GM12878 (cell line): ENCODE data around the gene AATF. TPM values are rescaled to one million over a fixed set of nuclear protein-coding genes. Genes with fewer than 3 reads are reported as not detected.

ENCODE experiments used
- ATAC-seq: fragments of 200-7000 bp; cut with Tn5 transposase; 3 replicates; pipeline ENCODE4 v1.9.1; 2020; ENCODE audit warnings: mild to moderate bottlenecking, moderate library complexity
- BruUV-seq: library from RNA; stranded (reverse); fragments of 400-500 nt; replicated peaks from 2 replicates; lab custom pipeline; 2021; lab: Mats Ljungman, UMichigan
- CTCF ChIA-PET: fragments of 300-600 bp; sonication (Branson Sonifier 250); formaldehyde crosslinking; extraction: SDS; loops from one replicate; lab custom pipeline; 2021; ENCODE audit warnings: inconsistent platforms; lab: Yijun Ruan, JAX
- POLR2A ChIA-PET: fragments of 350-600 bp; formaldehyde crosslinking; extraction: SDS; loops from one replicate; lab custom pipeline; 2021; ENCODE audit warnings: inconsistent platforms; lab: Charles Lee
- RAD21 ChIA-PET: fragments of 300-600 bp; sonication (Branson Sonifier 250); formaldehyde crosslinking; loops from one replicate; lab custom pipeline; 2023; ENCODE audit warnings: antibody characterized with exemption; ENCODE audit not compliant: unreplicated experiment; lab: Charles Lee
- SMC1A ChIA-PET: fragments of 300-600 bp; sonication (Branson Sonifier 250); formaldehyde crosslinking; loops from one replicate; lab custom pipeline; 2023; ENCODE audit not compliant: unreplicated experiment, uncharacterized antibody; lab: Charles Lee
- DNase-seq: peaks from one replicate; pipeline ENCODE4 v3.0.0-alpha.2; 2011; ENCODE audit warnings: low read depth, low spot score
- FAIRE-seq: peaks from 3 replicates; lab custom pipeline; 2011; peaks lifted over from hg19 to GRCh38; lab: Jason Lieb, UNC
- H2AFZ ChIP-seq: 2 replicates; pipeline ENCODE4 v1.6.0; 2011; ENCODE audit warnings: low read depth, low read length, control low read depth; ENCODE audit not compliant: control insufficient read depth
- H3K27ac ChIP-seq: 2 replicates; pipeline ENCODE4 v1.5.1; 2011; ENCODE audit warnings: control low read depth; ENCODE audit not compliant: control insufficient read depth, insufficient read depth
- H3K27me3 ChIP-seq, 2 experiments: replicated peaks in 1 of 2; 2 replicates each; pipeline versions ENCODE4 v1.6.0 to v1.6.1; 2011; ENCODE audit warnings: low read length in 1 of 2; ENCODE audit not compliant: control insufficient read depth in 2 of 2, insufficient read depth in 2 of 2
- H3K36me3 ChIP-seq, 2 experiments: 2 replicates each; pipeline ENCODE4 v1.5.1; 2011; ENCODE audit warnings: low read length in 1 of 2; ENCODE audit not compliant: control insufficient read depth in 2 of 2, insufficient read depth in 2 of 2
- H3K4me1 ChIP-seq: 2 replicates; pipeline ENCODE4 v1.6.1; 2011; ENCODE audit warnings: mild to moderate bottlenecking, low read length, moderate library complexity, mixed read lengths; ENCODE audit not compliant: control insufficient read depth, insufficient read depth
- H3K4me2 ChIP-seq: 2 replicates; pipeline ENCODE4 v1.6.0; 2011; ENCODE audit warnings: control low read depth; ENCODE audit not compliant: control insufficient read depth, insufficient read depth
- H3K4me3 ChIP-seq: fragments of 200-600 bp; sonication (generic); 2 replicates; pipeline ENCODE4 v1.5.1; 2016
- H3K79me2 ChIP-seq: 2 replicates; pipeline ENCODE4 v1.6.0; 2011; ENCODE audit warnings: low read length; ENCODE audit not compliant: control insufficient read depth, insufficient read depth
- H3K9ac ChIP-seq: 2 replicates; pipeline ENCODE4 v1.8.0; 2011; ENCODE audit warnings: low read length, control low read depth, mixed read lengths; ENCODE audit not compliant: control insufficient read depth, insufficient read depth
- H3K9me3 ChIP-seq: replicated peaks from 3 replicates; pipeline ENCODE4 v1.5.1; 2011; ENCODE audit warnings: mild to moderate bottlenecking, low read length; ENCODE audit not compliant: control insufficient read depth, insufficient read depth
- H4K20me1 ChIP-seq: 2 replicates; pipeline ENCODE4 v1.6.0; 2011; ENCODE audit not compliant: control insufficient read depth, insufficient read depth
- BHLHE40 ChIP-seq, 2 experiments: fragments of 450-650 bp in 1 of 2; IDR thresholded peaks; 2 replicates each; pipeline ENCODE4 v1.6.1; 2011 to 2017; ENCODE audit warnings: low read depth in 2 of 2, borderline replicate concordance in 1 of 2, improper control_type of control experiment in 1 of 2, low read length in 1 of 2, mild to moderate bottlenecking in 1 of 2
- CBFB ChIP-seq: IDR thresholded peaks from 2 replicates; pipeline ENCODE4 v1.6.1; 2016; ENCODE audit warnings: antibody characterized with exemption, low read depth
- CBX3 ChIP-seq: fragments of 200-600 bp; sonication (generic); IDR thresholded peaks from 2 replicates; pipeline ENCODE4 v1.6.1; 2016; ENCODE audit warnings: low read depth, borderline replicate concordance
- FOXM1 ChIP-seq: IDR thresholded peaks from 2 replicates; pipeline ENCODE4 v1.6.1; 2012; ENCODE audit warnings: low read depth, mild to moderate bottlenecking, inconsistent platforms, low read length, moderate library complexity
- GATAD2B ChIP-seq: fragments of 450-650 bp; conservative IDR thresholded peaks from 2 replicates; pipeline ENCODE4 v1.6.1; 2017; ENCODE audit warnings: low read depth, mild to moderate bottlenecking, moderate library complexity
- MTA2 ChIP-seq: fragments of 450-650 bp; IDR thresholded peaks from 2 replicates; pipeline ENCODE4 v1.6.1; 2016; ENCODE audit warnings: low read depth, mild to moderate bottlenecking, moderate library complexity
- NFIC ChIP-seq: IDR thresholded peaks from 2 replicates; pipeline ENCODE4 v1.6.1; 2012; ENCODE audit warnings: low read depth, mild to moderate bottlenecking, inconsistent platforms, low read length, moderate library complexity
- NR2F1 ChIP-seq: fragments of 450-650 bp; conservative IDR thresholded peaks from 2 replicates; pipeline ENCODE4 v1.6.1; 2017; ENCODE audit warnings: mild to moderate bottlenecking
- RUNX3 ChIP-seq: IDR thresholded peaks from 2 replicates; pipeline ENCODE4 v1.6.1; 2012; ENCODE audit warnings: low read length, inconsistent platforms
- SIN3A ChIP-seq: IDR thresholded peaks from 2 replicates; pipeline ENCODE4 v1.6.1; 2012; ENCODE audit warnings: low read depth, low read length, improper control_type of control experiment
- SMAD1 ChIP-seq: fragments of 450-650 bp; IDR thresholded peaks from 2 replicates; pipeline ENCODE4 v1.6.1; 2018; ENCODE audit warnings: mild to moderate bottlenecking, low read depth; ENCODE audit not compliant: partially characterized antibody
- SRF ChIP-seq, 2 experiments: IDR thresholded peaks; 2 replicates each; pipeline ENCODE4 v1.6.1; 2011; ENCODE audit warnings: low read depth in 2 of 2, low read length in 2 of 2, mild to moderate bottlenecking in 1 of 2, moderate library complexity in 1 of 2
- ZNF24 ChIP-seq: fragments of 450-650 bp; IDR thresholded peaks from 2 replicates; pipeline ENCODE4 v1.6.1; 2017; ENCODE audit warnings: antibody characterized with exemption, mild to moderate bottlenecking
- WGBS: methylation state at CpG from one replicate; pipeline ENCODE4 v1.1.6; 2016; ENCODE audit warnings: low lambda C conversion rate; ENCODE audit not compliant: insufficient replicate concordance, insufficient coverage; ENCODE audit errors: missing lambda C conversion rate; 5-methylcytosine and 5-hydroxymethylcytosine counted together
- in situ Hi-C: fragments of 300-500 bp; cut with MboI; formaldehyde crosslinking; loops from 9 replicates; pipeline ENCODE4 v1.14.3; 2018; ENCODE audit warnings: mixed read lengths
- intact Hi-C: fragments of 100-400 bp; cut with micrococcal nuclease; formaldehyde crosslinking; loops from one replicate; pipeline ENCODE4 v1.14.2; 2022; ENCODE audit not compliant: unreplicated experiment
- polyA plus RNA-seq, 11 experiments: library from polyadenylated mRNA; depleted of rRNA in 4 of 11; unstranded in 6 of 11; stranded (reverse) in 5 of 11; fragments of >200 nt; fragmentation: Nextera tagmentation in 4 of 11; fragmentation: Illumina TruSeq in 1 of 11; extraction: Ambion mirVana in 4 of 11; extraction: Trizol in 1 of 11; gene quantifications; 1 replicate in 1 of 11; 2 replicates in 10 of 11; pipeline versions ENCODE4 v1.2.1 to v1.2.3, GENCODE V29; 2011 to 2016; ENCODE audit warnings: inconsistent platforms in 2 of 11, missing spikeins in 2 of 11, low read depth in 1 of 11
- total RNA-seq, 4 experiments: library from RNA; depleted of rRNA in 3 of 4; stranded (reverse); fragments of >200 nt in 3 of 4; fragmentation: Illumina TruSeq in 1 of 4; extraction: Trizol in 1 of 4; gene quantifications; 2 replicates each; pipeline versions ENCODE4 v1.2.1 to v1.2.3, GENCODE V29; 2013 to 2021
- TF ChIP-seq, protein P1 (sequence below): fragments of 450-650 bp; IDR thresholded peaks from 2 replicates; pipeline ENCODE4 v1.6.1; 2017; ENCODE audit warnings: mild to moderate bottlenecking, moderate library complexity

AATF gene
- total and polyA plus RNA-seq, 10 of the 15 experiments (the other 5 are each of a cell fraction or from before 2014, with no cell fraction given), result 36.8 to 110 (median 77.9) TPM

GRCh38 chr17:37088913-37089312 is 140.2 kb downstream of the AATF start (continued):
- no peak for TF ChIP-seq SMAD1
- no peak for TF ChIP-seq CBFB

GRCh38 chr17:37089956-37090355 is 141.2 kb downstream of the AATF start:
- intact Hi-C loops, result no loop called here
- ATAC-seq (peak; percentile 68), DNase-seq (peak; percentile 23), FAIRE-seq (no peak)
- H3K4me2 ChIP-seq, result no peak overlapping the region; the same call in 1 of the 2 replicates
- TF ChIP-seq SIN3A, result no peak
- no peak for TF ChIP-seq ZNF24
- TF ChIP-seq RUNX3, result peak; percentile 75
- TF ChIP-seq, protein P1, sequence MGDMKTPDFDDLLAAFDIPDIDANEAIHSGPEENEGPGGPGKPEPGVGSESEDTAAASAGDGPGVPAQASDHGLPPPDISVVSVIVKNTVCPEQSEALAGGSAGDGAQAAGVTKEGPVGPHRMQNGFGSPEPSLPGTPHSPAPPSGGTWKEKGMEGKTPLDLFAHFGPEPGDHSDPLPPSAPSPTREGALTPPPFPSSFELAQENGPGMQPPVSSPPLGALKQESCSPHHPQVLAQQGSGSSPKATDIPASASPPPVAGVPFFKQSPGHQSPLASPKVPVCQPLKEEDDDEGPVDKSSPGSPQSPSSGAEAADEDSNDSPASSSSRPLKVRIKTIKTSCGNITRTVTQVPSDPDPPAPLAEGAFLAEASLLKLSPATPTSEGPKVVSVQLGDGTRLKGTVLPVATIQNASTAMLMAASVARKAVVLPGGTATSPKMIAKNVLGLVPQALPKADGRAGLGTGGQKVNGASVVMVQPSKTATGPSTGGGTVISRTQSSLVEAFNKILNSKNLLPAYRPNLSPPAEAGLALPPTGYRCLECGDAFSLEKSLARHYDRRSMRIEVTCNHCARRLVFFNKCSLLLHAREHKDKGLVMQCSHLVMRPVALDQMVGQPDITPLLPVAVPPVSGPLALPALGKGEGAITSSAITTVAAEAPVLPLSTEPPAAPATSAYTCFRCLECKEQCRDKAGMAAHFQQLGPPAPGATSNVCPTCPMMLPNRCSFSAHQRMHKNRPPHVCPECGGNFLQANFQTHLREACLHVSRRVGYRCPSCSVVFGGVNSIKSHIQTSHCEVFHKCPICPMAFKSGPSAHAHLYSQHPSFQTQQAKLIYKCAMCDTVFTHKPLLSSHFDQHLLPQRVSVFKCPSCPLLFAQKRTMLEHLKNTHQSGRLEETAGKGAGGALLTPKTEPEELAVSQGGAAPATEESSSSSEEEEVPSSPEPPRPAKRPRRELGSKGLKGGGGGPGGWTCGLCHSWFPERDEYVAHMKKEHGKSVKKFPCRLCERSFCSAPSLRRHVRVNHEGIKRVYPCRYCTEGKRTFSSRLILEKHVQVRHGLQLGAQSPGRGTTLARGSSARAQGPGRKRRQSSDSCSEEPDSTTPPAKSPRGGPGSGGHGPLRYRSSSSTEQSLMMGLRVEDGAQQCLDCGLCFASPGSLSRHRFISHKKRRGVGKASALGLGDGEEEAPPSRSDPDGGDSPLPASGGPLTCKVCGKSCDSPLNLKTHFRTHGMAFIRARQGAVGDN, result peak; percentile 59; the same call in 1 of the 2 replicates
- TF ChIP-seq NR2F1, result peak; percentile 52; the same call in 1 of the 2 replicates
- no peak for TF ChIP-seq GATAD2B
- peak; percentile 53 for TF ChIP-seq MTA2
- TF ChIP-seq BHLHE40 (IDR thresholded peaks at IDR 0.05; ENCODE audit: borderline replicate concordance in 1 of 2, low read depth in 2 of 2, low read length in 1 of 2), result peak; percentile 57 to 62; a peak in 2 of 4 replicates
- TF ChIP-seq NFIC, result 0 out of 2 replicates have a peak, but pooled peaks have one; percentile 48
- TF ChIP-seq SRF (IDR thresholded peaks at IDR 0.05; ENCODE audit: low read depth in 2 of 2, low read length in 2 of 2), result no peak
- TF ChIP-seq CBX3, result no peak
- 0 out of 2 replicates have a peak, but pooled peaks have one; percentile 15 for TF ChIP-seq FOXM1
- ChIA-PET SMC1A (interaction anchor here (1.6 kb wide), 1 partner anchor 42 kb away, joined by 3 read pairs; no protein-coding TSS in a partner anchor), POLR2A (interaction anchor here (0.6 kb wide), 1 partner anchor 313 kb away, joined by 9 read pairs; no protein-coding TSS in a partner anchor), RAD21 (no interaction called here), CTCF (interaction anchor here (0.6 to 1.0 kb wide), 2 partner anchors 332 to 488 kb away, joined by 3 read pairs; partner anchors contain the start of gene MRM1)
- peaks cover 18% of the 10 kb centered on the region in 2 experiments for H3K36me3 ChIP-seq
- no peaks in the 10 kb centered on the region for H4K20me1 ChIP-seq
- peak overlapping the region; percentile 22 for H2AFZ ChIP-seq
- H3K9ac ChIP-seq, result no peak overlapping the region
- in situ Hi-C loops, result no loop called here
- H3K9me3 ChIP-seq, result no peaks in the 10 kb centered on the region
- peaks cover 9% of the 10 kb centered on the region for H3K4me1 ChIP-seq
- BruUV-seq, result no TSS peak
- 38% methylated on average over 7 of the region's 7 CpGs for WGBS
- no peaks in the 10 kb centered on the region for H3K27me3 ChIP-seq
- peak overlapping the region; percentile 57; the same call in 1 of the 2 replicates for H3K27ac ChIP-seq
- H3K79me2 ChIP-seq, result no peaks in the 10 kb centered on the region
- H3K4me3 ChIP-seq, result no peak overlapping the region
